ENCODE results near the gene EEF1AKMT3.

DNA sequence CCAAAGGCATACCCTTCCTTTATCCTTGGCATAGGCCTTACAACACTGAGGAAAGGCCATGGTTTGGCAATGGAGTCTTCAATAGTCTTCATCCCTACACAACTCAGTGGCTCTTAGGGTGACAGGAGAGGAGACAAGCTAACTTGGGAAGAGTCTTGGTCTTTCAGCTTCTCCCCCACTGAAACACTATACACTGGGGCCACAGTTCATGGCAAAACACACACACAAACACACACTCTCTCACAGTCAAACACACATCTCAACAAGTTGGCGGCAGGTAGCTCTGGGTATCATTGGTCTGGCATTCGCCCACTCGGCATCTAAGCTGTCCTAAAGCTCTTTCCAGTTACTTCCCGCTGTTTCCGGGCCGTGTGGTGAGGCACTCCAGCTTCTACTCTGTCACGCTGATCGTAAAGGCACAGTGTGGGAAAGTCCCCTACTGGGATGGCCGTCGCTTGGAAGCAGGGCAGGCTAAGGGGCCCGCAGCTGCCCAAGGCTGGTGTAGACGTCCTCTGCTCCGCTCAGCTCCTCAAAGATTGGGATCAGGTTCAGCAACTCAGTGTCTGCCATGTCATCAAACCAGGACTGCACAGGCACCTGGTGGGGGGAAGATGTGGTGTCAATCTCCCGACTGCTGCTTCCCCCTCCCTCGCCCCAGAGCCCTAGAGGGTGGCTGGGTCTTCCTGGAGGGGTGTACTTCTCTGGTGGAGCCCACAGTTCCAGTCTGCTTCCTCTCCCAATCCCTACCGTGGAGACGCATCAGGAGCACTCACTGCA is 50.9 kb downstream of the EEF1AKMT3 start:
- TF ChIP-seq, protein P1, sequence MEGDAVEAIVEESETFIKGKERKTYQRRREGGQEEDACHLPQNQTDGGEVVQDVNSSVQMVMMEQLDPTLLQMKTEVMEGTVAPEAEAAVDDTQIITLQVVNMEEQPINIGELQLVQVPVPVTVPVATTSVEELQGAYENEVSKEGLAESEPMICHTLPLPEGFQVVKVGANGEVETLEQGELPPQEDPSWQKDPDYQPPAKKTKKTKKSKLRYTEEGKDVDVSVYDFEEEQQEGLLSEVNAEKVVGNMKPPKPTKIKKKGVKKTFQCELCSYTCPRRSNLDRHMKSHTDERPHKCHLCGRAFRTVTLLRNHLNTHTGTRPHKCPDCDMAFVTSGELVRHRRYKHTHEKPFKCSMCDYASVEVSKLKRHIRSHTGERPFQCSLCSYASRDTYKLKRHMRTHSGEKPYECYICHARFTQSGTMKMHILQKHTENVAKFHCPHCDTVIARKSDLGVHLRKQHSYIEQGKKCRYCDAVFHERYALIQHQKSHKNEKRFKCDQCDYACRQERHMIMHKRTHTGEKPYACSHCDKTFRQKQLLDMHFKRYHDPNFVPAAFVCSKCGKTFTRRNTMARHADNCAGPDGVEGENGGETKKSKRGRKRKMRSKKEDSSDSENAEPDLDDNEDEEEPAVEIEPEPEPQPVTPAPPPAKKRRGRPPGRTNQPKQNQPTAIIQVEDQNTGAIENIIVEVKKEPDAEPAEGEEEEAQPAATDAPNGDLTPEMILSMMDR (IDR thresholded peaks at IDR 0.05): no peak
- no peak for TF ChIP-seq POLR2A (IDR thresholded peaks at IDR 0.05)

All from testis (tissue), 2 donors.